HepG2 (cell line): ENCODE data around the gene RELB. TPM values are rescaled to one million over a fixed set of nuclear protein-coding genes. Genes with fewer than 3 reads are reported as not detected.
A peak's percentile ranks its signal among the peaks of the same experiment; 100 is the strongest.

ENCODE experiments used
- ATF7 ChIP-seq, 2 experiments: fragments of 450-650 bp in 1 of 2; sonication (generic) in 1 of 2; formaldehyde crosslinking in 1 of 2; IDR thresholded peaks; 2 replicates each; pipeline versions ENCODE4 v1.4.0 to v1.6.1; 2016 to 2020; ENCODE audit warnings: antibody characterized with exemption in 1 of 2, mild to moderate bottlenecking in 1 of 2, missing genetic modification reagents in 1 of 2
- CEBPB ChIP-seq: IDR thresholded peaks from 2 replicates; pipeline ENCODE4 v1.6.1; 2011; ENCODE audit warnings: low read depth, low read length, improper control_type of control experiment, borderline replicate concordance
- ETV5 ChIP-seq: IDR thresholded peaks from 2 replicates; pipeline ENCODE4 v1.6.1; 2018; ENCODE audit warnings: missing biosample characterization, missing genetic modification reagents, inconsistent platforms, borderline replicate concordance
- HDAC1 ChIP-seq: sonication (generic); formaldehyde crosslinking; IDR thresholded peaks from 2 replicates; pipeline ENCODE4 v1.5.1; 2020; ENCODE audit warnings: mild to moderate bottlenecking, missing genetic modification reagents
- KDM5B ChIP-seq: sonication (generic); formaldehyde crosslinking; IDR thresholded peaks from 2 replicates; pipeline ENCODE4 v1.4.0; 2020; ENCODE audit warnings: missing genetic modification reagents, mild to moderate bottlenecking, borderline replicate concordance
- KMT2B ChIP-seq: IDR thresholded peaks from 2 replicates; pipeline ENCODE4 v1.6.1; 2016; ENCODE audit warnings: missing genetic modification reagents, missing compliant biosample characterization
- MTA1 ChIP-seq: sonication (generic); formaldehyde crosslinking; IDR thresholded peaks from 2 replicates; pipeline ENCODE4 v1.4.0; 2020; ENCODE audit warnings: missing genetic modification reagents, mild to moderate bottlenecking, borderline replicate concordance
- PAF1 ChIP-seq: IDR thresholded peaks from 2 replicates; pipeline ENCODE4 v1.6.1; 2016; ENCODE audit warnings: missing genetic modification reagents, missing compliant biosample characterization
- REST ChIP-seq, 2 experiments: IDR thresholded peaks; 2 replicates each; pipeline ENCODE4 v1.6.1; 2011 to 2012; ENCODE audit warnings: low read length in 2 of 2, borderline replicate concordance in 1 of 2, low read depth in 1 of 2, mild to moderate bottlenecking in 1 of 2, moderate library complexity in 1 of 2
- SAP130 ChIP-seq: IDR thresholded peaks from 2 replicates; pipeline ENCODE4 v1.6.1; 2016; ENCODE audit warnings: low read depth
- SP4 ChIP-seq: sonication (generic); formaldehyde crosslinking; IDR thresholded peaks from 2 replicates; pipeline ENCODE4 v1.8.1; 2023; ENCODE audit warnings: mild to moderate bottlenecking, missing genetic modification reagents
- TFDP1 ChIP-seq: IDR thresholded peaks from 2 replicates; pipeline ENCODE4 v1.6.1; 2016; ENCODE audit warnings: missing compliant biosample characterization, missing genetic modification reagents, borderline replicate concordance
- ZBTB44 ChIP-seq: sonication (generic); formaldehyde crosslinking; IDR thresholded peaks from 2 replicates; pipeline ENCODE4 v1.4.0; 2020; ENCODE audit warnings: missing genetic modification reagents
- ZNF136 ChIP-seq: sonication (generic); formaldehyde crosslinking; IDR thresholded peaks from 2 replicates; pipeline ENCODE4 v1.8.1; 2022; ENCODE audit warnings: low read depth, mild to moderate bottlenecking, moderate library complexity, missing genetic modification reagents
- ZNF230 ChIP-seq: sonication (generic); formaldehyde crosslinking; IDR thresholded peaks from 2 replicates; pipeline ENCODE4 v1.4.0; 2020; ENCODE audit warnings: mild to moderate bottlenecking, missing genetic modification reagents
- ZNF232 ChIP-seq: sonication (generic); formaldehyde crosslinking; IDR thresholded peaks from 2 replicates; pipeline ENCODE4 v1.4.0; 2020; ENCODE audit warnings: missing genetic modification reagents, borderline replicate concordance
- ZNF251 ChIP-seq: sonication (generic); formaldehyde crosslinking; IDR thresholded peaks from 2 replicates; pipeline ENCODE4 v1.9.0; 2021; ENCODE audit warnings: mild to moderate bottlenecking, missing genetic modification reagents
- ZNF253 ChIP-seq: sonication (generic); formaldehyde crosslinking; IDR thresholded peaks from 2 replicates; pipeline ENCODE4 v1.8.0; 2022; ENCODE audit warnings: mild to moderate bottlenecking, missing genetic modification reagents, borderline replicate concordance
- ZNF382 ChIP-seq: sonication (generic); formaldehyde crosslinking; IDR thresholded peaks from 2 replicates; pipeline ENCODE4 v1.5.0; 2020; ENCODE audit warnings: missing genetic modification reagents, mild to moderate bottlenecking, borderline replicate concordance
- polyA plus RNA-seq, 8 experiments: library from polyadenylated mRNA; depleted of rRNA in 3 of 8; stranded (reverse) in 7 of 8; unstranded in 1 of 8; fragments of >200 nt; fragmentation: Illumina TruSeq in 4 of 8; extraction: Trizol in 4 of 8; gene quantifications; 2 replicates each; pipeline versions ENCODE4 v1.2.1 to v1.2.3, GENCODE V29; 2011 to 2016; ENCODE audit warnings: low read depth in 4 of 8, missing spikeins in 1 of 8, mixed read lengths in 1 of 8; ENCODE audit not compliant: insufficient read depth in 1 of 8
- total RNA-seq, 5 experiments: library from RNA; depleted of rRNA; stranded (reverse); fragments of >200 nt; fragmentation: Illumina TruSeq; extraction: Trizol; gene quantifications; 2 replicates each; pipeline ENCODE4 v1.2.3, GENCODE V29; 2016; ENCODE audit warnings: low read depth in 1 of 5
- TF ChIP-seq, protein P1 (sequence below): sonication (generic); formaldehyde crosslinking; IDR thresholded peaks from 2 replicates; pipeline ENCODE4 v1.8.0; 2022; ENCODE audit warnings: missing genetic modification reagents, mild to moderate bottlenecking, inconsistent platforms, borderline replicate concordance

Gene RELB
- total and polyA plus RNA-seq, 2 of the 13 experiments (the other 11 are each of a cell fraction or from before 2014, with no cell fraction given) = 1.9 to 3.5 TPM

DNA sequence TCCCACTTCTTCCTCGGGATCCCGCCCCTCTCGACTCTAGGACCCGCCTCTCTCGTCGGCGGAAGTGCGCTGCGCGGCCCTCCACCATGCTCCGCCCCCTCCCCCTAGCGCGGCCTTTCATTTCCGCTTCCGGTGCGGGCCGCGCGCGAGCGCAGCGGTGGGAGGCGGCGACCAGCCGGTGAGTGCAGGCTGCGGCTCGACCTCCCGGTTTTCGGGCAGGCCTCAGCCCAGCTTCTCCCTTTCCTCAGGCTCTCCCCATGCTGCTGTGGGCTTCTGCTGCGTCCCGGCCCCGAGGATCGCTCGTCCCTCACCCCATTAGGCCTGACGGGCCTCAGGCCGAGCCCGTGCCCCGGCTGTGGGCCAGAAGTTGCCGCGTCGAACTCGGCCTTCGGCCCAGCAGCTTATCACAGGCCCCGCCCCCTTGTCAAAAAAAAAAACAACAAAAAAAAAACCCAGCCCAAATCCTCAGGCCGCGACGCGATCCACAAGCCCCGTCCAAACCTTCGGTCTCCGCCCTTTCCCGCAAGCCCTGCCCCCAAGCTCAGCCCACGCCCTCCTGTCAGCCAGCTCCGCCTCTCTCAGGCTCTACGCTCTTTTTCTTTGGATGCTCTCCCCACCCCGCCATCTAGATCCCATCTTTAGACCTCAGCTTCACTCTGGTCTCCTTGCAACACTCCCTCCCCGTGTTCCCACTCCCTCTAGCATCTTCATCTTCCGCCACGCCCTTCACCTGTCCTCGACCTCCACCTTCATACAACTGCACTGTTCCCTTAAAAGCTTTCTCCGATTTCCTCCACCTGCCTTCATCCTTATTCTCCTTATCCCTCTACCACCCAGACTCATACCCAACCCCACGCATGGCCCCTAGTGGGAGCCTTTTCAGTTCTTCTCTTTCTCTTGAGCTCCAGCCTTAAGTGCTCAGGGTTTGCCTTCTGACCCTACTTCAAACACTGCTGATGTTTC, 37.9 kb downstream of the RELB start, which contains the start of gene CLASRP (continued):
- TF ChIP-seq ATF7 (IDR thresholded peaks at IDR 0.05) = no peak
- no peak for TF ChIP-seq ATF7 (CRISPR knock-in tag; IDR thresholded peaks at IDR 0.05)
- TF ChIP-seq CEBPB = no peak
- no peak for TF ChIP-seq ZNF253
- TF ChIP-seq ZBTB44 (CRISPR knock-in tag) = peak; percentile 7; the same call in 1 of the 2 replicates
- TF ChIP-seq MTA1 (CRISPR knock-in tag) = no peak
- TF ChIP-seq SP4 (CRISPR knock-in tag) = peak; percentile 91
- TF ChIP-seq, protein P1, sequence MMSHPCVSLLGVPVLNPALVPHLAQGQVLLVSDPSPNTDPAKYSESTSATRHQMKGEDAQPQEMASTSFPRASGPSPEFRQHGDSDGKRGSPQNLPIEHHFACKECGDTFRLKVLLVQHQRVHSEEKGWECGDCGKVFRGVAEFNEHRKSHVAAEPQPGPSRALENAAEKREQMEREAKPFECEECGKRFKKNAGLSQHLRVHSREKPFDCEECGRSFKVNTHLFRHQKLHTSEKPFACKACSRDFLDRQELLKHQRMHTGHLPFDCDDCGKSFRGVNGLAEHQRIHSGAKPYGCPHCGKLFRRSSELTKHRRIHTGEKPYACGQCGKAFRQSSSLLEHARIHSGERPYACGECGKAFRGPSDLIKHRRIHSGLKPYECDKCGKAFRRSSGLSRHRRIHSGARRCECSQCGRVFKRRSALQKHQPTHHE (CRISPR knock-in tag) = 0 out of 2 replicates have a peak, but pooled peaks have one; percentile 58
- peak; percentile 53; the same call in 1 of the 2 replicates for TF ChIP-seq TFDP1 (CRISPR knock-in tag)
- TF ChIP-seq REST (IDR thresholded peaks at IDR 0.05; ENCODE audit: borderline replicate concordance in 1 of 2, low read depth in 1 of 2, low read length in 2 of 2) = no peak
- peak; percentile 79; the same call in 1 of the 2 replicates for TF ChIP-seq ZNF232 (CRISPR knock-in tag)
- no peak for TF ChIP-seq ZNF251 (CRISPR knock-in tag)
- 0 out of 2 replicates have a peak, but pooled peaks have one; percentile 73 for TF ChIP-seq ZNF230 (CRISPR knock-in tag)
- peak; percentile 86 for TF ChIP-seq ETV5 (CRISPR knock-in tag)
- TF ChIP-seq KDM5B = peak; percentile 84; the same call in 1 of the 2 replicates
- TF ChIP-seq HDAC1 = peak; percentile 85
- TF ChIP-seq PAF1 (CRISPR knock-in tag) = no peak
- 0 out of 2 replicates have a peak, but pooled peaks have one; percentile 35 for TF ChIP-seq ZNF136
- peak; percentile 56; the same call in 1 of the 2 replicates for TF ChIP-seq KMT2B (CRISPR knock-in tag)
- TF ChIP-seq SAP130 = peak; percentile 91
- TF ChIP-seq ZNF382 (CRISPR knock-in tag) = no peak
